Activated CD4-positive, alpha-beta T cell treated with anti-CD3 and anti-CD28 coated beads, Interleukin-2, amount 50 U/mL, for 24 hours (primary cell): ENCODE measurements around the gene ZNF57.
A peak's percentile ranks its signal among the peaks of the same experiment; 100 is the strongest.
"Not testable (repeated sequence)": the region's sequence is repeated elsewhere in the genome, so short reads cannot be mapped to it uniquely, and the experiment has no call there.

ENCODE experiments used
- DNase-seq, 2 donors: peaks; one replicate each; pipeline ENCODE4 v3.0.0-alpha.2; 2020; ENCODE audit warnings: low read depth in 1 of 2, low spot score in 1 of 2

The ZNF57 gene

GRCh38 chr19:2900296-2901252 is at the start of gene ZNF57:
Gene ZNF57, plus strand, starts transcription at chr19:2900928. Its CDS starts 118 bp downstream, at chr19:2901046.
- DNase-seq, result peak; percentile 90 to 97

GRCh38 chr19:2852598-2852997 is 48.1 kb upstream of the ZNF57 start:
- no peak for DNase-seq

- no peak for DNase-seq
Observed at GRCh38 chr19:2853015-2853606, 47.6 kb upstream of the ZNF57 start.

- DNase-seq, result no peak
Observed at GRCh38 chr19:2854849-2855248, 45.9 kb upstream of the ZNF57 start.

GRCh38 chr19:2856457-2857050 is 44.2 kb upstream of the ZNF57 start:
- no peak for DNase-seq

- DNase-seq, result no peak
Observed at GRCh38 chr19:2858864-2859263, 41.9 kb upstream of the ZNF57 start.

GRCh38 chr19:2863816-2864215 is 36.9 kb upstream of the ZNF57 start:
- DNase-seq, result no peak

- DNase-seq, result no peak
Observed at GRCh38 chr19:2865334-2866100, 35.2 kb upstream of the ZNF57 start.

GRCh38 chr19:2866495-2867024 is 34.2 kb upstream of the ZNF57 start:
- DNase-seq, result no peak

GRCh38 chr19:2867025-2867991 is 33.4 kb upstream of the ZNF57 start, which contains the start of gene ZNF556:
Gene ZNF556, plus strand, starts transcription at chr19:2867335. Its CDS starts 87 bp downstream, at chr19:2867422.
- DNase-seq, result no peak

- DNase-seq, result no peak
Observed at GRCh38 chr19:2869618-2870017, 31.1 kb upstream of the ZNF57 start.

GRCh38 chr19:2872175-2872574 is 28.6 kb upstream of the ZNF57 start:
- not testable (repeated sequence) for DNase-seq

GRCh38 chr19:2877398-2878331 is 23.1 kb upstream of the ZNF57 start:
- no peak for DNase-seq

GRCh38 chr19:2883686-2884439 is 16.9 kb upstream of the ZNF57 start:
- no peak for DNase-seq

GRCh38 chr19:2885736-2886135 is 15.0 kb upstream of the ZNF57 start:
- no peak for DNase-seq

GRCh38 chr19:2887391-2887914 is 13.3 kb upstream of the ZNF57 start:
- peak in 1 of 2 donors; percentile 17 for DNase-seq

GRCh38 chr19:2888731-2889224 is 11.9 kb upstream of the ZNF57 start:
- DNase-seq, result peak in 1 of 2 donors; percentile 42
